Measurements from ENCODE around the gene ATP5PO.
A peak's percentile ranks its signal among the peaks of the same experiment; 100 is the strongest.
"Not testable (repeated sequence)": the region's sequence is repeated elsewhere in the genome, so short reads cannot be mapped to it uniquely, and the experiment has no call there.

The ATP5PO gene

GRCh38 chr21:33940164-33940880 lies 24.7 kb upstream of the ATP5PO start:
- no peak for DNase-seq

DNA sequence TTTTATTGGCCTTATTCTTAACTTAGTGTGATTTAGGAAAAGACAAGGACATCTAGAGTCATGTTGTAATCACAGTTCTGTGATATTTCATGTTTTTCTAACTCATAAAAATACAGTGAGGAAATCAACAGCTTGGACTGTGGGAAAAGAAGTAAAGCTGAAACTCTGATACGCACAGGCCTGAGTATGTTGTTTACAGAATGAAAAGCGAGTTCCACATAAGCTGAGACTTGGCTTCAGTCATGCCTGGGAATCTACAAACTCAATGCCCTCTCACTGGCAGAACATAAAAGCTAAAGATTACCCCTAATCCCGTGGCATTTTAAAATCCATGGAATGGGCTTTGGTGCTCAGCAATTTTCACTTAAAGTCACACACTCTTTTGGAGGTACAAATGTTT lies 23.6 kb upstream of the ATP5PO start:
- no peak for DNase-seq

GRCh38 chr21:33938381-33938780 lies 22.8 kb upstream of the ATP5PO start:
- DNase-seq: no peak

GRCh38 chr21:33937931-33938339 lies 22.3 kb upstream of the ATP5PO start:
- DNase-seq: no peak

- no peak for DNase-seq
Measured at GRCh38 chr21:33937146-33937545, 21.5 kb upstream of the ATP5PO start.

DNA sequence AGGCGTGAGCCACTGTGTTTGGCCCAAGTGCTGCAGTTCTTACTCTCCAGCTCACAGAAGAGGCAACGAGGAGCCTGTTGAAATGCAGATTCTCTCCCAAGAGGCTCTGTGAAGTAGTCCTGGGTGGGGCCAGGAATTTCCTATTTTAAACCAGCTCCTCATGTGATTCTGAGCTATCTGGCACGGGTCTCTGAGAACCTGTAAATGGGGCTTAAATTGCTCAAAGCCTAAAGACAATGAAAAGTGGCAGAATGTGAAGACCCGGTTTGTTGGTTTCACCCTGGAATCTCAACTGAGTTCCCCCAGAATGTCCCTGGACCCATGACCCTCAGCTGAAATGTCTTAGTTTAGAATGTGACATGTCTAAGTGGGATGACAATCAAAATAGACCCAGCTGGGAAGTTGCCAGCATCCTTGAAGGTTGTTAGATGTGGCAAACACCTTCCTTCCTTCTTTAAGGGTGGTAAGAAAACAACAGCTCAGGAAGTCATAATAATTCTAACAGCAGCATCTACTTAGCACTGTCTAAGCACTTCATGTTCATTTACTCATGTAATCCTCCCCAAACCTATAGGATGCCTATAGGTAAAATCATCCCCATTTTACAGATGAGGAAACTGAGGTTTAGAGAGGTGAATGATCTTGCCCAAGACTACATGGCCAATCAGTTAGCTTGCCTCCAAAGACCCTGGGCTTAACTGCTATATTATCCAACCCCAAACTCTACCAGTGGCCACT lies 20.9 kb upstream of the ATP5PO start:
- no peak for DNase-seq

DNA sequence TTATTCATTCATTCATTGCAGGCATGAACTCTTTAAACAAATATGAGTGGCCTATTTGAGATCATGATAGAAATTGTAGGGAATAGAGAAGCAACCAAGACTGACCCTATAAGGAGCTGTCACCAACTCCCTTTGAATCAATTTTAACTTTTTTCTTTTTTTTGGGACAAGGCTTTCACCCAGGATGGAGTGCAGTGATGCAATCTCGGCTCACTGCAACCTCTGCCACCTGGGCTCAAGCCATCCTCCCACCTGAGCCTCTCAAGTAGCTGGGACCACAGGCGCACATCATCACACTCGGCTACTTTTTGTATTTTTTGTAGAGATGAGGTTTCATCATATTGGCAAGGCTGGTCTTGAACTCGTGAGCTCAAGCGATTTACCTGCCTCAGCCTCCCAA lies 17.1 kb upstream of the ATP5PO start:
- DNase-seq: no peak

GRCh38 chr21:33931799-33932390 lies 16.3 kb upstream of the ATP5PO start:
- no peak for DNase-seq

DNA sequence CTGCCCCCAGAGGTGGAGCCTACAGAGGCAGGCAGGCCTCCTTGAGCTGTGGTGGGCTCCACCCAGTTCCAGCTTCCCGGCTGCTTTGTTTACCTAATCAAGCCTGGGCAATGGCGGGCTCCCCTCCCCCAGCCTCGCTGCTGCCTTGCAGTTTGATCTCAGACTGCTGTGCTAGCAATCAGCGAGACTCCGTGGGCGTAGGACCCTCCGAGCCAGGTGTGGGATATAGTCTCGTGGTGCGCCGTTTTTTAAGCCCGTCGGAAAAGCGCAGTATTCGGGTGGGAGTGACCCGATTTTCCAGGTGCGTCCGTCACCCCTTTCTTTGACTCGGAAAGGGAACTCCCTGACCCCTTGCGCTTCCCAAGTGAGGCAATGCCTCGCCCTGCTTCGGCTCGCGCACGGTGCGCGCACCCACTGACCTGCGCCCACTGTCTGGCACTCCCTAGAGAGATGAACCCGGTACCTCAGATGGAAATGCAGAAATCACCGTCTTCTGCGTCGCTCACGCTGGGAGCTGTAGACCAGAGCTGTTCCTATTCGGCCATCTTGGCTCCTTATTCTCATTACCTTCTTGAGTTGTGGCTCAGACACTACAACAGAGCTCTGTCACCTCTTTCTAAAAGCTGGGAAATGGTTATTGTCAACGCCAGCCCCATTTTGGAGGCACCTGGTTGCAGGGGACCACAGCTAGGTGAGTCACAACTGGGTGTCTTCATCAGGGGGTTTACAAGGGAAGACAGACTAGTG lies 15.6 kb upstream of the ATP5PO start:
- DNase-seq: peak; percentile 52

DNA sequence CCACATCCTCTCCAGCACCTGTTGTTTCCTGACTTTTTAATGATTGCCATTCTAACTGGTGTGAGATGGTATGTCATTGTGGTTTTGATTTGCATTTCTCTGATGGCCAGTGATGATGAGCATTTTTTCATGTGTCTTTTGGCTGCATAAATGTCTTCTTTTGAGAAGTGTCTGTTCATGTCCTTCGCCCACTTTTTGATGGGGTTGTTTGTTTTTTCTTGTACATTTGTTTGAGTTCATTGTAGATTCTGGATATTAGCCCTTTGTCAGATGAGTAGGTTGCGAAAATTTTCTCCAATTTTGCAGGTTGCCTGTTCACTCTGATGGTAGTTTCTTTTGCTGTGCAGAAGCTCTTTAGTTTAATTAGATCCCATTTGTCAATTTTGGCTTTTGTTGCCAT lies 10.6 kb upstream of the ATP5PO start:
- not testable (repeated sequence) for DNase-seq

DNA sequence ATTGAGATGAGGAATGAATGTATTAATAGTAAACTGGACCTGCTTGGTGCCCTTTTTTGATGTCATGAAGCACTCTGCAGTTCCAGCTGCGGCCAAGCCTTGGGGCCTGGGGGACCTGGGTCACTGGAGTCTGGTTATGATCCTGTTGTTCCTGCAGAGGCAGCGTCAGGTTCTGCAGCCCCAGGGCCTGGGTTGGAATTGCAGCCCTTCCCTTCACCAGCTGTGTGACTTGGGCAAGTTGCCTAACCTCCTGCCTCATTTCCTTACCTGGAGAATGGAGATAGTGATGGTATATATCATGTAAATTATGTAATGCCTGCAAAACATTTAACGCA lies 9.1 kb upstream of the ATP5PO start:
- DNase-seq: no peak

DNA sequence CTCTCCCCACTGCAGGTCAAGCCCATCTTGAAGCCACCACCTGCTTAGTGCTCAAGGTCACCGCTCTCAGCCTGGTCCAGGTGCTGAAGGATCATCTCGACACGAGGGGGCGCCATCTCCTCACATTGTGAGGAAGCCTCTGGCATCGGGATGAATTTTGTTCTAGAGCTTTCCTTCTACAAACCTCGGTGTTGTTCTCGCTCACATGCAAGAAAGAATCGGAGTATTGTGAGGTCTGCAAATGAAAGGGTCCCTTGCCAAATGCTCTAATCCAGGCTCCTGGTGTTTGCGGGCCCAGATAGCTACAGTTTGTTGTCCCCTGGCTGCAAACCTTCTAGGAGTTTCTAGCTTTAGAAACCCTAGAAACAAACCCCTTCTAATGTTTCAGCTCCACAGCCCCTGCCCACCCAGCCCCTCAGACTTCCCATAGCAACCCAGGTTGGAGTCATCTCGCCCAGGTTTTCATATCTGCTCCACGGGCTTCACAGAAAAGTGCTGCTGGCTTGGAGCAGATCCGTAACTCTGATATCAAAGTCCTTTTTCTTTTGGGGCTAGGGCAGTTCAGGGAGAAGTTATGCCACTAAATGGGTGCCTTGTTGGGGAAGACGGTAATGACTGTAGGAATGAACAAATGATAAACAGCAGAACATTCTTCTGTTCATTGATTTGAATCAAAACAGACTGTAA lies 8.6 kb upstream of the ATP5PO start:
- peak; percentile 86 for DNase-seq

DNA sequence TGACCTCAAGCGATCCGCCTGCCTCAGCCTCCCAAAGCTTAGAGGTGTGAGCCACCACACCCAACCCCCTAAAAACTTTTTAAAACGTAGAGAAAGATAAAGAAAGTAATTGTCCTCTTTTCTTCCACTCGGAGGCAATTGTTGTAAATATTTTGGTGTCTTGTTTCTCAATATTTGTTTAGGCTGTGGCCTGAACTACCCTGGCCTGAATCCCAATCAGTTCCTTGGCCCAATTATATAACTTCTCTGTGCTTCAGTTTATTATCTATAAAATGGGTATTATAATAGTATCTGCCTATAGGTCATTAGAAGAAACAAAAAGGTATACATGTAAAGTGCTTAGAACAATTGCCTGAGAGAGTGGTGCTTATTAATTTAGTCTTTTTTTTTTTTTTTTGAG lies 1.8 kb upstream of the ATP5PO start:
- no peak for DNase-seq

DNA sequence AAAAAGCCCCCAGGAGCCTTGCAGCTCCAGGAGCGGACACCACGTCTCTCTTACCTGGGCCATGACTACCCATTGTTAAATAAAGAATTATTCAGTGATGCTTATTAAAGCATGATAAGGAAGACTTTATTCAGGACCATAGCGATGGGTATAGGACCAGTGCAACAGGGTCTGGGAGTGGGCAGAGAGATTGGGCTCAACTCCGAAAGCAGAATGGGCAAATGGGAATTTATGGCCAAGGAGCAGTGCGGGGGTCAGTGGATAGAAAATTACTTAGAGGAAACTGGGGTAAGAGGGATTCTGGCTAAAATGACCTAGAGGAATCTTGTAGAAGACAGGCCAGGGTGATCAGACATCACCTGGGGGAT lies 580 bp upstream of the ATP5PO start:
- no peak for DNase-seq

GRCh38 chr21:33914188-33914587 lies 1.4 kb downstream of the ATP5PO start:
- DNase-seq: no peak

DNA sequence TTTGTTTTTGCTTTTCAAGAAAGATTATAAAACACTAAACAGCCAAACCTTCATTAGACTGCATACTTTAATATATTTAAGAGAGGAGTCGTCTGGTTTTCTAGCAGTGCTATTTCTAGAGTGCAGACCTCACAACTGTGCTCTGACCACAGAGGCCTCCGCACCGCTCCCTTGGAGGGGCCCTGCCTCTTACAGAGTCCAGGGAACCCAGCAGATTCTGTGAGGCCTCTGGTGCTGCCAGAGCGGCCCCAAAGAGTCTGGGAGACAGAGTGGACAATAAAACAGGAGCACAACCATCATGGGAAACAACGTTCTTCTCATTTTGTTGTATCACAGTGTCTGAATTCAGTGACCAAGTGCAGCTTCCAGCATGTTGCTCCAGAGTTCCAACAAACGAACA lies 5.8 kb downstream of the ATP5PO start:
- no peak for DNase-seq

- DNase-seq: no peak
Measured at GRCh38 chr21:33908760-33909159, 6.8 kb downstream of the ATP5PO start.

DNA sequence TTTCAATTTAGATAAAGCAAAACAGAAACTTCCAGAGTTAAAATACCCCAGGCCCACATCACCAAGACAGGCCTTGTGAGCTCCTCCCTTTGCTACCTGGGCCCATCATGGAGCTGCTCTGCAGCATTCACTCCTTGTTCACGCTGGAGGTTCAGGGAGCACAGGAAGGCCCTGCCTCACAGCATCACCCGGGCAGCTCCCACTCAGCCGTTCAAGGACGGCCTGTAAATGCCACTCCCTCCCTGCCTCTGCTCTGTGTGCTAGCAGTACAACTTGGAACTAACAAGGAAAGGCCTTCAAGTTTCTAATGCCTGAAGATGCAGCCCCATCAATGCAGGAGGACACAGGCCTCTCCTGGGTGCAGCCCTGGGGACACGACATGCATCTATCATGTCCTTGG lies 11.6 kb downstream of the ATP5PO start:
- DNase-seq: no peak

DNA sequence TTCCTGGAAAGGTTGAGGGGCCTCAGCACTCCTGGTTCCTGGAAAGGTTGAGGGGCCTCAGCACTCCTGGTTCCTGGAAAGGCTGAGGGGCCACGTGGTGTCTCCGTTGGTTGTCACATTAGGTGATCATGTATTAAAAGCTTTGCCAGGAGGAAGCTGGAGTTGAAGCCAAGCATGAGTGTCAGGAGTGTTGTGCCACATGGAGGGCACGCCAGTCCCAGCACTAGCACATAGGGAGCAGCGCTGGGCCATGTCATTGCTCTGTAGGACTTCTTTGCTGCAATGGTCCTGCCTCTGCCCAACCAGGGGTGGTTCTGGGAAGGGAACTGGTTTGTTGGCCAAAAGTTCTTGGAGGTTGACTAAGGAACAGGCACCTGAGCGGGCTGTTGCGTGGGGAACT lies 13.3 kb downstream of the ATP5PO start:
- DNase-seq: no peak

- peak; percentile 25 for DNase-seq
Measured at GRCh38 chr21:33901412-33902288, 14.0 kb downstream of the ATP5PO start.

DNA sequence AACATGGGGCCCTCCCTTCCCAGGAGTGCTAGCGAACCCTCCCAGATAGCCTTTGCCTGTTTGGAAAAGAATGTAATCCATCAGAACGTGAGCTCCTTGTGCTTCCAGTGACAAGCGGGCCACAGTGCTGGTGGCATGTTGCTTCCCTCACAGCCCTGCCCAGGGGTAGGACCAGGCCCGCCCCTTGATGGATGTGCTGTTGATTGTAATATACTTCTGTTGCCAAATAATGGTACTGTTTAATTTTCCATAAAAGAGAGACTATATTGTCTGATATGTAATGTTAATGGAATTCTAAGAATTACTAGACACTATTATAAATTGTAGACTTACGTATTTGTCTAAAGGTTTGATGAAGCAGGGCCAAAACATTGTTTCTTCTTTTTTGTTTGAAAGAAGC lies 16.4 kb downstream of the ATP5PO start:
- DNase-seq: no peak

- no peak for DNase-seq
Measured at GRCh38 chr21:33898586-33898985, 17.0 kb downstream of the ATP5PO start.
